Suprapubic skin (tissue), 4 donors: ENCODE results near the gene CLMN. TPM values are rescaled to one million over a fixed set of nuclear protein-coding genes. Genes with fewer than 3 reads are reported as not detected.

Source experiments
- DNase-seq, 2 donors: peaks; one replicate each; pipeline ENCODE4 v3.0.0-alpha.2; 2019; ENCODE audit warnings: low spot score in 2 of 2
- H3K27ac ChIP-seq: fragments of 200-600 bp; sonication (generic); one replicate; pipeline ENCODE4 v1.5.1; 2019
- H3K27me3 ChIP-seq: fragments of 200-600 bp; sonication (generic); one replicate; pipeline ENCODE4 v1.5.1; 2019
- H3K36me3 ChIP-seq: fragments of 200-600 bp; sonication (generic); one replicate; pipeline ENCODE4 v1.5.1; 2019
- H3K4me1 ChIP-seq: fragments of 200-600 bp; sonication (generic); one replicate; pipeline ENCODE4 v1.5.1; 2019
- H3K4me3 ChIP-seq: fragments of 200-600 bp; sonication (generic); one replicate; pipeline ENCODE4 v1.5.1; 2019; ENCODE audit warnings: mild to moderate bottlenecking
- H3K9me3 ChIP-seq: fragments of 200-600 bp; sonication (generic); one replicate; pipeline ENCODE4 v1.5.1; 2019
- CTCF ChIP-seq, 2 donors: fragments of 200-600 bp in 1 of 2; fragments of 450-650 bp in 1 of 2; sonication (generic) in 1 of 2; IDR thresholded peaks; one replicate each; pipeline ENCODE4 v1.5.1; 2016 to 2019; ENCODE audit warnings: antibody characterized with exemption in 2 of 2, mild to moderate bottlenecking in 1 of 2, moderate library complexity in 1 of 2
- EP300 ChIP-seq: sonication (generic); formaldehyde crosslinking; IDR thresholded peaks from one replicate; pipeline ENCODE4 v1.6.1; 2017; ENCODE audit warnings: antibody characterized with exemption
- POLR2A ChIP-seq, 2 donors: fragments of 450-650 bp; IDR thresholded peaks; one replicate each; pipeline ENCODE4 v1.6.1; 2017; ENCODE audit warnings: antibody characterized with exemption in 2 of 2, mild to moderate bottlenecking in 2 of 2, moderate library complexity in 2 of 2
- POLR2AphosphoS5 ChIP-seq, 3 donors: sonication (generic); formaldehyde crosslinking; IDR thresholded peaks; one replicate each; pipeline ENCODE4 v1.6.1; 2017; ENCODE audit warnings: antibody characterized with exemption in 3 of 3
- WGBS: methylation state at CpG from one replicate; pipeline ENCODE4 v1.1.5; 2018; 5-methylcytosine and 5-hydroxymethylcytosine counted together
- total RNA-seq, 4 donors: library from RNA; depleted of rRNA; stranded (reverse); fragments of >200 nt; gene quantifications; one replicate each; pipeline ENCODE4 v1.1.0, GENCODE V29; 2016

Gene CLMN
- total RNA-seq, 4 donors from 2014 or later = 5.0 to 25.7 (median 7.0) TPM

DNA sequence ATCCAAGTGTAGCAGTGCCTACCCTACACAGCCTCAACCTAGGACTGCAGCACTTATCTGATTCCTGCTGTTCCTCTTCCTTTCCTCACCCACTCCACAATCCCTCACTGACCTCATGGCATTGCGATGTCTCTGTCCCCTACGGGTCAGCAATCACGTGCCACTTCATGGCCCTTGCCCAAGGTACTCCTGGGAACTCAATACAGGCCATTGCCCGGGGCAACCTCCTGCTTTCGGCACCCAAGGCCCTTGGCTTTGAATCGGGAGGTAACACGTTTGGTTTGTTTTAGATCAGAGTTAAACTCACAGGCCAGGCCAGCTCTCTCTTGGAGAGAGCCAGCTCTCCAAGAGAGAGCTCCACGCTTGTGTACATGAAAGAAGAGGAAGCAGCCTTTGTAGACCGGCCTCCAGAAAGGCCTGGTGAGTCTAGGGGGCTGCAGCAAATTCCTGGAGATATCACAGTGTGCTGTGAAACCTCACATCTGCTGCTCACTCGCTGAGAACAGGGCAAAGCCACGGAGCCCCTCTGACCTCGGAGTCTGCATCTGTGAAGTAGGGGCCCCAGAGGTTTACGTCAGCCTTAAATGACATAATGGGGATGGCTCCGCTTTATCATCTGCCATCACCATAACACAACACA lies 12.2 kb downstream of the CLMN start:
- DNase-seq = no peak
- Histone ChIP-seq H3K9me3 (no peaks in the 10 kb centered on the region), H3K27me3 (no peaks in the 10 kb centered on the region), H3K4me1 (no peaks in the 10 kb centered on the region), H3K4me3 (no peak overlapping the region), H3K27ac (no peak overlapping the region), H3K36me3 (no peaks in the 10 kb centered on the region)
- WGBS = 66% methylated on average over 14 of the region's 14 CpGs
- TF ChIP-seq EP300 (no peak), POLR2AphosphoS5 (IDR thresholded peaks at IDR 0.05) (no peak), POLR2A (IDR thresholded peaks at IDR 0.05) (no peak), CTCF (IDR thresholded peaks at IDR 0.05) (no peak)

GRCh38 chr14:95305940-95306339 lies 13.8 kb downstream of the CLMN start:
- no peak overlapping the region for H3K27ac ChIP-seq
- TF ChIP-seq CTCF (IDR thresholded peaks at IDR 0.05) (no peak), POLR2AphosphoS5 (IDR thresholded peaks at IDR 0.05) (no peak), EP300 (no peak), POLR2A (IDR thresholded peaks at IDR 0.05) (no peak)
- no peak for DNase-seq
- no peaks in the 10 kb centered on the region for H3K36me3 ChIP-seq
- H3K4me3 ChIP-seq = no peak overlapping the region
- H3K9me3 ChIP-seq = no peaks in the 10 kb centered on the region
- 91% methylated on average over 4 of the region's 4 CpGs for WGBS
- H3K27me3 ChIP-seq = no peaks in the 10 kb centered on the region
- no peaks in the 10 kb centered on the region for H3K4me1 ChIP-seq

DNA sequence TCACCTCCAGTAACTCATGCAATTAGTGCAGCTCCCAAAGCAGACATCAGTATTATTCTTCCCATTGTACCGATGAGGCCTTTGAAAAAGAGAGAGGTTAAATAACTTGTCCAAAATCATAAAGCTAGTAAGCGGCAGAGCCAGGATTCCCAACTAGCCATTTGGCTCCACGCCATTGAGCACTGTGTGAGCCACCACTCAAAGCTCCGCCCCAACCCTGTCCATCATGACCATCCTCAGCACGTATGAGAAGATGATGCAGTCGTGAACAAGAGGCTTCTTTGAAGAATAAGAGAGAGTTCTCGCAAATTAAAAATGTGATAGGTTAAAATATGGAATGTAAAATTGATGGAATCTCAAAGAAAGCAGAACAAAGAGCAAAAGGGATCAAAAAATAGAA lies 14.6 kb downstream of the CLMN start:
- Histone ChIP-seq H3K27me3 (no peaks in the 10 kb centered on the region), H3K27ac (no peak overlapping the region), H3K36me3 (no peaks in the 10 kb centered on the region), H3K9me3 (no peaks in the 10 kb centered on the region), H3K4me1 (no peaks in the 10 kb centered on the region), H3K4me3 (no peak overlapping the region)
- DNase-seq = no peak
- 92% methylated on average over 7 of the region's 7 CpGs for WGBS
- TF ChIP-seq CTCF (IDR thresholded peaks at IDR 0.05) (no peak), POLR2AphosphoS5 (IDR thresholded peaks at IDR 0.05) (no peak), EP300 (no peak), POLR2A (IDR thresholded peaks at IDR 0.05) (no peak)

DNA sequence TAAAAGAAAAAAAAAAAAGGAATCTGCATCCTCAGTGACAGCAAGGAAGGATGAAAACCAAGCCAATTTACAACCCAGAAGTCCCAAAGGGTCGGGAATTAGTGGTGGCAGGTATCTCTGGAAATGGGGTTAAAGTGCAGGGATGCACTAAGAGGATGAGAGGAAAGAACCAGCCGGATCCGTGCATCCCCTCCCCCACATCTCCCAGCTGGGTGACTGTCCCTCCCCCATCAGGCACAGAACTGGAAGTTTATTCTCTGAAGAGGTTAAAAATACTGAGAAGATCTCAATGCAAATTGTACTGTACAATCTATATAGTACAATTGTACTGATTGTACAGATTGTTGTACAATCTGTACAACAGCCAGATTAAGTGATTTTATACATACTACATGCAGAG lies 15.4 kb downstream of the CLMN start:
- Histone ChIP-seq H3K4me1 (no peaks in the 10 kb centered on the region), H3K27ac (no peak overlapping the region), H3K27me3 (no peaks in the 10 kb centered on the region), H3K4me3 (no peak overlapping the region), H3K9me3 (no peaks in the 10 kb centered on the region), H3K36me3 (no peaks in the 10 kb centered on the region)
- 64% methylated on average over 3 of the region's 3 CpGs for WGBS
- no peak for DNase-seq
- TF ChIP-seq POLR2A (IDR thresholded peaks at IDR 0.05) (no peak), EP300 (no peak), CTCF (IDR thresholded peaks at IDR 0.05) (no peak), POLR2AphosphoS5 (IDR thresholded peaks at IDR 0.05) (no peak)

GRCh38 chr14:95303552-95303951 lies 16.2 kb downstream of the CLMN start:
- 76% methylated on average over 4 of the region's 4 CpGs for WGBS
- no peaks in the 10 kb centered on the region for H3K36me3 ChIP-seq

More at GRCh38 chr14:95303552-95303951, 16.2 kb downstream of the CLMN start:
- Histone ChIP-seq H3K9me3 (no peaks in the 10 kb centered on the region), H3K4me1 (no peaks in the 10 kb centered on the region), H3K4me3 (no peak overlapping the region), H3K27me3 (no peaks in the 10 kb centered on the region), H3K27ac (no peak overlapping the region)
- TF ChIP-seq EP300 = no peak
- no peak for TF ChIP-seq POLR2A (IDR thresholded peaks at IDR 0.05)
- no peak for TF ChIP-seq POLR2AphosphoS5 (IDR thresholded peaks at IDR 0.05)
- no peak for TF ChIP-seq CTCF (IDR thresholded peaks at IDR 0.05)
- no peak for DNase-seq
